Activated T-helper 9 cell treated with anti-CD3 and anti-CD28 coated beads, Interleukin-2, amount 50 U/mL, for 16 hours (primary cell): ENCODE measurements around the gene DIAPH3.

Source experiments
- DNase-seq: peaks from one replicate; pipeline ENCODE4 v3.0.0-alpha.2; 2020; ENCODE audit warnings: low read depth

Gene DIAPH3

GRCh38 chr13:59951011-59951410, 212.7 kb downstream of the DIAPH3 start:
- no peak for DNase-seq

GRCh38 chr13:59950266-59950665, 213.5 kb downstream of the DIAPH3 start:
- no peak for DNase-seq

DNA sequence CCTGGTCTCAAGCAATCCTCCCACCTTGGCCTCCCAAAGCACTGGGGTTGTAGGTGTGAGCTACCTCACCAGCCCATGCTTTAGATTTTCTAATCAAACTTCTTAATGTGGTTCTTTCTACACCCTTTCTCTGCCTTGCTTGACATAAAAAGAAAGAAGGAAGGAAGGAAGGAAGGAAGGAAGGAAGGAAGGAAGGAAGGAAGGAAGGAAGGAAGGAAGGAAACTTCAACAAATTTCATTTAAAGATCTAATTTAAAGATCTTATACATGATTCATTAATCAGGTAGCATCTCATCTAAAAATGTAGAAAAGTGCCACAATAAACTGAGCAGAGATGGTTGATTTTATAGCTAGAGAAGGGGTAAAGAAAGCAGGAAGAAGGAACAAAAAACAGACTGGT, 215.0 kb downstream of the DIAPH3 start:
- DNase-seq, result no peak

DNA sequence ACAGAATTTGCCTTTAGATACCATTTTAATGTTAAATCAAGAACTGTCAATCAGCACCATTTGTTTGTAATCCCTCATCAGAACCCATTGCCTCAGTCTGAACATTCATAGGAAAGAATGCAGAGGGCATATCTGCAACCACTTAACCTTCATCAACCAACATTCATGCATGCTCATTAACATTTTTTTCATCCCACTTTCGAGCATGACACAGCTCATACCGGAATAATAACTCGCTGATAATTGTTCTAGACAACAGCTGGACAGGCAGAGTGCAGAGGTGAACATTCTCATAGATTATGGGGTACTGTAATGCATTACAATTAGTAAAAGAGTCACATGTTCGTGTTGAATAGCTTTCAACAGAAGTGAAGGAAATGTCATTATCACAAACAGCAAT, 216.8 kb downstream of the DIAPH3 start:
- no peak for DNase-seq

- no peak for DNase-seq
These were observed 232.1 kb downstream of the DIAPH3 start for GRCh38 chr13:59931621-59932020.

DNA sequence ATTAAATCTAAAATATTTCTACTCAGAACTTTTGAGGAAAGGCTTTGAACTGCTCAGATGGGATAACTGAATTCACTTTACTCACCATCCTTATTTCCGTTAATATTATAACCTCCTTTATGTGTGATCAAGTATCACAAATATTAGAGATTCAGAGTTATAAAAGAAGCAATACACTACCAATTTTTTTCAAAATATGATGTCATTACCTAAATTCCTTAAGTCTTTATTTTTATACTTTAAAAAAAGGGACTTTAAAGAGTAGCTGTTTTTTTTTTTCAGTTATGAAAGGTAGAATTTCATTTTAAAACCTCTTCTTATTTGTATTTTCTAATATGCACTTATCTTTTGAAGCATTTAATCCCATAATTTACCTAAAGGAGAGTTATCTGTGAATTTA, 239.5 kb downstream of the DIAPH3 start:
- no peak for DNase-seq

DNA sequence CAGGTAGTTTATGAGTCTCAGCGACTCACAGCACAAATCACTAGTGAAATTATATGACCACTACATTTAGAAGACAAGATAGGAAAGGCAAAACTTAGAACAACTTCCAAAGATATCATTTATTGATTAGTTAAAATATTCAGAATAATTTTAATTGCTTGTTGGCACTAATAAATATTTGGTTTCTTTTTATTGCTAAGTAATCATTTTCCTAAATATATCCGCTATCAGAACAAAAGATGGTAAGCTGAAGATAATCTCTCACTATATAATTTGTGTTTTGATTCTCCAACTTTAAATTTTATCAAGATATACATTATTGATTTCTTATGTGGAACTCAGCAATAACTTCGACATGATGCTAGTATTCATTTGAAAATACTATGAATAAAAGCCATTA, 248.5 kb downstream of the DIAPH3 start:
- DNase-seq, result no peak

DNA sequence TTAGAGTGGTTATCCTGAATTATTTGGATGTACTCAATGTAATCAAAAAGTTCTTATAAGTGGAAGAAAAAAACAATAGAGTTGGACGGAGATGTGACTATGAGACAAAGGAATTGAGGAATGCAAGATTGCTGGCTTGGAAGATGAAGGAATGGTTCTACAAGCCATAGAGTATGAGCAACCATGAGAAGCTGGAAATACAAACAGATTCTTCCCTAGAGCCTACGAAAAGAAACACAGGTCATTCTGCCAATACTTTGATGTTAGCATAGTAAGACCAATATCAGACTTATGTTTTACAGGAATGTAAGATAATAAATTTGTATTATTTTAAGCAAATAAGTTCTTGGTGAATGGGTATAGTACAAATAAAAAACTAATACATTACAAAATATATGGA, 249.2 kb downstream of the DIAPH3 start:
- DNase-seq, result no peak

DNA sequence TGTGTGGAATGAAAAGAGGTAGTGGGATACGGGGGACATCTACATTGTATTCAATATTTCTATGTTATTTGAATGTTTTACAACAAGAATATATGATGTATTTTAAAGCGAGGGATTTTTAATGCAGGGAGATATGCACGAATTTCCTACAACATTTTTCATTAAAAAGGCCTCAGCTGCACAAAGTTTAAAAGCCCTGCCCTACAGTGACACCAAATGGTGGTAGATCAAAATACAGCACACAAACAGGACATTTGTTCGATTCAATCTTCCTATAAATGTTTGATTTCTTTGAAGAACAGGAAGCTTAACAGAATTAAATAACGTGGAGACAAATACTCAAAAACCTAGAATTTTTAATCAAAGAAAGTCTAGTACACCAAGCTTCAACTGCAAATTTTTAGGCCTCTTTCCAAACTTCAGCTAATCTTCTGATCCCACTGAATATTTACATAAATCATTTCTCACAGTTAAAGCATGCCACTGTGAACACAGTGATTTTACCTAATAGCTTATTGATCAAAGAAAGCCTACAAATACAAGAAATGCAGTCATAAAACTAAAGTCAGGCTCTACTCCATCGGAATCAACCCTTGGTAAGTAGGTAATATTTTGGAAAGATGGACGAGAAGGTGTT, 257.2 kb downstream of the DIAPH3 start:
- no peak for DNase-seq

- DNase-seq, result no peak
These were observed 262.5 kb downstream of the DIAPH3 start for GRCh38 chr13:59901191-59901590.

- no peak for DNase-seq
These were observed 265.7 kb downstream of the DIAPH3 start for GRCh38 chr13:59898066-59898465.

- DNase-seq, result no peak
These were observed 270.5 kb downstream of the DIAPH3 start for GRCh38 chr13:59893266-59893665.

GRCh38 chr13:59891053-59891452, 272.7 kb downstream of the DIAPH3 start:
- no peak for DNase-seq

GRCh38 chr13:59890054-59890453, 273.7 kb downstream of the DIAPH3 start:
- no peak for DNase-seq

DNA sequence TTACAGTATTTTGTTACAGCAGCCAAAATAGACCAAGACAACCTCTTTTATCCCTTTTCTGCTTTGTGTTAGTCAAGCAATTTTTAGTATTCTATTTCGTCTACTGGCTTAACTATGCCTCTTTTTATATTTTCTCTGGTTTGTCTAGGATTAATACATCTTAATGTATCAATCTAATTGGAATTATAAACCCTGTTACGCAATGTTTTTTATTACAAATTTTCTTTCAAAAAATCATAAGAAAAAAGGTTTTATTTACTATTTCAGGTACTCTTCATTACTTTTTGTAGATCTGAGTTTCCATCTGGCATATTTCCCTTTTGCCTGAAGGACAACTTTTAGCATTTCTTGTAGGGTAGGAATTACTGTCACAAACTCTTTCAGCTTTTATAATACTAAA, 275.3 kb downstream of the DIAPH3 start:
- DNase-seq, result no peak

GRCh38 chr13:59885076-59885475, 278.7 kb downstream of the DIAPH3 start:
- no peak for DNase-seq

GRCh38 chr13:59883885-59884284, 279.8 kb downstream of the DIAPH3 start:
- no peak for DNase-seq

DNA sequence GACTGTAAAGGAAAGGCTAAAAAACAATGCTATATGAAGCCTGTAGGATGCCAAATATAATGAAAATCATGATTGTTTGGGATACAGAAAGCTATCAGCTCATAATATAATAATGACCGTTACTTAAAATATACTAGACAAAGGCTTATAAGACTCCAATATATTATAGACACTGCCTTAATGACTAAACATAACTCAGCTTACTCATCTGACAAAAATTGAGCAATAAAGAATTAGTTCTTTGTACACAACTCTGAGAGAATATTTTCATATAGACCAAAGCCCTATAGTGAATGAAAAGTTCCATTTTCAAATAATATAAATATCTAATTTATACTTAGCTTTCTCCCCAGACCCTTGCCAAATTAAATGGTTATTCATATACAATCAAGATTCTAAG, 283.3 kb downstream of the DIAPH3 start:
- no peak for DNase-seq

GRCh38 chr13:59879281-59879680, 284.4 kb downstream of the DIAPH3 start:
- DNase-seq, result no peak

DNA sequence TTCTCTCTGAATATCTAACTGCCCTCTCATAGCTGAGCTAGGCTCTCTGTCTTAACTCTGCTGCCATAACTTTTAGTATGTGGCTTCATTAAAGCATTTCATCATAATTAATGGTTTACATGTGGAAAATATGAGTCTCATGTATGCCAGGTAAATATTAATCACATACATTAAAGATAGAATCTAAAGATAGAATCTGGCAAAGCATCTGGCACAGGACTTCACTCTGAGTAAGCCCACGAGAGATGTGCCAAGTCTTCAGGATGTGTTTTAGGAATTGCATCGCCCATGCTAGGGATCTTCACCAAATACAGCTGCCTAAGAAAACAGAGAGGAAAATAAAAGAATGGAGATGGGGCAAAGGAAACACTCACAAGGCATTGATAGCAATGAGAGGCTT, 285.8 kb downstream of the DIAPH3 start:
- DNase-seq, result no peak

GRCh38 chr13:59874973-59875372, 288.8 kb downstream of the DIAPH3 start:
- DNase-seq, result no peak

GRCh38 chr13:59873856-59874255, 289.9 kb downstream of the DIAPH3 start:
- DNase-seq, result no peak

GRCh38 chr13:59873309-59873708, 290.4 kb downstream of the DIAPH3 start:
- no peak for DNase-seq

DNA sequence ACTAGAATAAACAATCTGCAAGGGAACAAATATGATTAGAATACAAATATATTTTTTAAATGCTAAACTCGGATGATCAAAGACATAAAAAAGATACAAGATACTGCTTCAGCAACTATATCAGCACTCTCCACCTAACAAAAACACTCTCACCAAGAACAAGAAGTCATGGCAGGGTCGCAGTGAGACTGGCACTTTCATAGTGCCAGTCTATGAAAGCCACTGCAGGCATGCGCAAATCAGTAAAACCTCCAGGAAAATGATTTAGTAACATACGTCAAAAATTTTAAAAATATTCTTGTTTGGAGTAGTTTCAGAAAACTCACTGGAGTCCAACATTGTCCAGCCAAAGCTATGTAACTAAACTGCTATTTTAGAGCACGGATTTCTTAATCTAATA, 295.9 kb downstream of the DIAPH3 start:
- DNase-seq, result no peak

DNA sequence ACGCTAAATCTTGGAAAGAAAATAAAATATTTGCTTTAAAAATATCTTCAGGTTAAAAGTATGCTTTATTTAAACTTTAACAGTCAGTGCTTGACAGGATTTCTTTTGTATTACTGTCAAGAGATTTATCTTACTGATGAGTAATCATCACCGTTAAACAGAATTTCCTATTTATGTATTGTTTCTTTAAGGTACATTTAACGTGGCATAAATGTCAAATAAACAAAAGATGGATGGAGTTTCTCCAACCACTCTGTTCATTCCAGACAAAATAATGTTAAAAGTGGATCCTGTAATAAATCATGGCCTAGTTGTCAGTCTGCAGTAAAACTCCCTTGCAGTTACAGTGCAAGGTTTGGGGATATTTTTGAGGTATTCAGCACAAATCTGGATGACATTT, 298.3 kb downstream of the DIAPH3 start:
- DNase-seq, result no peak
